UCSD-AML1 (cell line): ENCODE measurements around the gene CPLX3.

Source experiments
- DNase-seq: peaks from one replicate; lab custom pipeline; 2025; ENCODE audit not compliant: unreplicated experiment; lab: John Stamatoyannopoulos, UW

Gene CPLX3

DNA sequence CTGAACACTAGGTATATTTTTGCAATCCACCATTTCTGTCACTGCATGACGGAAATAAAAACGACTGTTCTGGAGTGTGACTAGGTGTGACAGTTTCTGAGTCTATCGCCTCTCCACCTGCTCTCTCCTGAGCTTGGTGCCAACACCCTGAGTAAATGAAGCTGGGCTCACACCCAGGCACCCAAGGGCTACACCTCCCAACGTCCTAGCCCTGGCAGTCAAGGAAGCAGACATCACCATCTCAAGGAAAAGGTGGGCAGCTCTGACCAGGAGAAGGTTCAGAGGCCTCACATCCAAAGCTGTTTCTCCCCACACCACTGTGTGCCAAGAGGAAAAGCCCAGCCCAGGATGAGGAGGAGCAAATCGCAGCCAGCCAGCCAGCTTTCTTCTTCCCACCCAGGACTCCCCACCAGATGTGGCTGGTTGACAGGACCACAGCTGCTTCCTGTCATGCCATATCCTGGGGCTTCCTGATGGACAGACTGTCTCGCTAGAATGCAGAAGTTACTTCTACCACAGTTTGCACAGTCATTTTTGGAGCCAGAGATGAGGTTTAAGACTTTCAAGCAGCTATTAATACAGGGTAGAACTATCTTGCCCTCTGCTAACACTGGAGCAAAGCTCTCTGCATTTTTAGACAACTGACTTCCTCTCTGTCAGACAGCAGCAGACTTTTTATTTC, 43.4 kb downstream of the CPLX3 start:
- DNase-seq, result peak; percentile 92

DNA sequence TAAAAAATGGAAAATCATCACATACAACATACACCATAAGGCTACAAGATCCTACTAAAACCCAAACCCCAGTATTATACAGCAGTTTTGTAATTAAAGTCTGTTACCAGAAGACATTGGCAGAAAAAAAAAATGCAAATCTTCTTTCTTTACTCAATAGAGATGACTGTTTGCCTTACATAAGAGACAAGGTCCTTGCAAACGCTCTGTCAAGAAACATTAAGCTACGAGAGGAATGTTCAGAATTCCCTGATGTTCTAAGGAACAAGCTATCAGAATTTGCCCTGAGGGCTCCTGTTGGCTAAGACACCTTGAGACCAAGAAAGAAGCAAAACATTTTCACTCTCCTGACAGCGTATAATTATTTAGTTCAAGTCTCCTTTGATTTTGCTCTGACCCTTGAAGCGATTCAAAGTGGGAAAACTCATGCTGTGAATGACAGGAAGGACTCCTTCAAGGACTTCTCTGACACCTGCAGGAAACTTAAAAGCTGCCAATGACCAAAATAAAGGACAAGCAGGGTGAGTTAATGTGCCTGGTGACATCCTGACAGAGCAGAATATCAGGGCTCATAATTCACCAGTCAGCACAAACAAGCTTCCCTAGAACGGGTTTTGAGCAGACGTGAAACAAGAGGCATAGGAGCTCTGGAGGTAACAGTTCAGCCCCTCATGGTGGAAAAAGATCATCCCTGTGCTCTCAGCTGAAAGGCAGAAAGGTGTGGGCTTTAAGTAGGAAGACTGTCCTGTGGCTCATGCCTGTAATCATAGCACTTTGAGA, 44.2 kb downstream of the CPLX3 start:
- DNase-seq, result peak; percentile 19

DNA sequence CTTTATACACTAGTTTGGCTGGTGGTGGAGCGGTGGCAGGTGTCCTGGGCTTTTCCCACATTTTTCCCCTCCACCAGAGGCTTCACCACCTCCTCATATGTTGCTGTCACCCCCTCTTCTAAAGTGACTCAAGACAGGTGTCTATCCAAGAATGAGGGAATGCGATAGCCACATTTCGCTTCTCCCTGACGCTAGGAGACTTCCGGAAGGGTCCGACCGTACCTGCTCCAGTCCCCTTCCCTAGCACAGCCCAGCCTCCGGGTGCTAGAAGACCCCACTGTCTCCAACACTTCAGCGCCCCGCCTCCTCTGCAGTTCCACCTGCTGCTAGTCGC, 46.2 kb downstream of the CPLX3 start:
- DNase-seq, result no peak

DNA sequence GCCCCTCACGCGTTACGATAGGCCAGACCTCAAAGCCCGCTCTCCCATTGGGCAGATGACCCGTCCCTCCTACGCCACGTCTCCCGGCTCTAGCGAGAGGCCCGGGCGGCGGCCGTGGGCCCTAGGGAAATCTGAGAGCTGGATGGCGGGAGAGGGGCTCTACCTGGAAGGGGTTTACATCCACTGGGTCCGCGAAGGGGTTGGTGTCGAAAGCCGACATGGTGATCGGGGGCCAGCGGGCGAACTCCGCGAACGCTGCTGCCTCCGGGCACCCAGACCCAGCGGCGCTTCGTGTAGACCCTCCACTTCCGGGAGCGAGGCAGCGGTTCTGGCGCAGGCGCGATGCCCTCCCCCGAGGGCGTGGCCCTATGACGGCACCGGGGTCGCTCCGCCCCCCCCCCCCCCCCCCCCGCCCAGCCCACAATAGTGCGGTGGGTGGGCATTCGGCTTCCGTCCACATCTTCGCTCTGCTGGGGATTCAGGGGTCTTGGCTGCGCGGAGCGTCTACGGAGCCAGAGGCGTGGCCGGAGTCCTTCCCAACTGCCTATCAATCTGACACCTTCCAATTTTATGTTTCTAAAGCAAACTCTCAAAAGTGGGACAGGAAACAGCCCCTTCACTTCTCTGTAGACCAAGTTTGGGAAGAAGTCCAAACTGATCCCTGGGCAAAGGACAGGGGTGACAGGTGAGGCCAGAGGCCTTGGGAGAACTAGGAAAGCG, 46.8 kb downstream of the CPLX3 start, which contains the start of gene SCAMP2:
TSS of gene SCAMP2 (minus strand) at position 330 of the 720 bp plus-strand sequence. CDS start at position 220, 110 bp downstream.
- peak; percentile 94 for DNase-seq

DNA sequence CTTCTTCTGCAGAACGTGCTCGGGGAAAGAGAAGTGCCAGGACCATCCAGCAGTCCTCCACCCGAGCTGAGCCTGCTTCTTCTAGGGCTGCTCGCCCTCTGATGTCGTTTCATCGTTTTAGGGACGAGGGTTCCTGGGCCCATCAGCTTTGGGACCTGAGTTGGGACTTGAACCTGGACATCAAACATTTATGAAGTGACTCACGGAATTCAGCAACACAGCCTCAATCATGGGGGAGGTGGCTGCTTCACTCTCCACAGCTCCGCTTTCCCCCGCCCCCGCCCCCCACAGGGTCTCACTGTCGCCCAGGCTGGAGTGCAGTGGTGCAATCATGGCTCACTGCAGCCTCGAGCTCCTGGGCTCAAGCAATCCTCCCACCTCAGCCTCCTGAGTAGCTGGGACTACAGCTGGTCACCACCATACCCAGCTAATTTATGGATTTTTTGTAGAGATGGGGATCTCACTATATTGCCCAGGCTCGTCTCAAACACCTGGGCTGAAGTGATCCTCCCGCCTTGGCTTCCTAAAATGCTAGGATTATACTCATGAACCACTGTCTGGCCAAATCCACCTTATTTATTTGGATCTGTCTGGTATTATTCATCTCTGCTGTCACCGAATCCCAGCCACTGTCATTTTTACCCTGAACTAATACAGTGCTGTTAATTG, 47.5 kb downstream of the CPLX3 start:
- DNase-seq, result no peak

DNA sequence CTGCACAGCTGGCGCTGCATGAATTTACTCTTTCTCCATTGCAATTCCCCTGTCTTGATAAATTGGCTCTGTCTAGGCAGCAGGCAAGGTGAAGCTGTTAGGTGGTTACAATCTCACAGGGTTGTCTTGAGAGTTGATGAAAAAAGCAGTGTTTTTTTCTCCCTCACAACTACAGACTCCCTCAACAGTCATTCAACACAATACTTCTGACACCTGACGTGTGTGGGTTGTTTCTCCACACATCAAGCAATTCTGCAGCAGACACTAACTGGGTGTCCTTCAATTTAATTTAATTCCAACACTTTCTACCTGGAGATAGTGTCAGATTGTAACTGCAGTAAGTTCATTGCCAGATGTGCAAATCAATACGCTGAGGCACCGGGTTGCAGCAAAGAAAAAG, 51.8 kb downstream of the CPLX3 start:
- no peak for DNase-seq
